ENCODE data around the gene TSPAN12.
A peak's percentile ranks its signal among the peaks of the same experiment; 100 is the strongest.
"Not testable (repeated sequence)": the region's sequence is repeated elsewhere in the genome, so short reads cannot be mapped to it uniquely, and the experiment has no call there.

The TSPAN12 gene

DNA sequence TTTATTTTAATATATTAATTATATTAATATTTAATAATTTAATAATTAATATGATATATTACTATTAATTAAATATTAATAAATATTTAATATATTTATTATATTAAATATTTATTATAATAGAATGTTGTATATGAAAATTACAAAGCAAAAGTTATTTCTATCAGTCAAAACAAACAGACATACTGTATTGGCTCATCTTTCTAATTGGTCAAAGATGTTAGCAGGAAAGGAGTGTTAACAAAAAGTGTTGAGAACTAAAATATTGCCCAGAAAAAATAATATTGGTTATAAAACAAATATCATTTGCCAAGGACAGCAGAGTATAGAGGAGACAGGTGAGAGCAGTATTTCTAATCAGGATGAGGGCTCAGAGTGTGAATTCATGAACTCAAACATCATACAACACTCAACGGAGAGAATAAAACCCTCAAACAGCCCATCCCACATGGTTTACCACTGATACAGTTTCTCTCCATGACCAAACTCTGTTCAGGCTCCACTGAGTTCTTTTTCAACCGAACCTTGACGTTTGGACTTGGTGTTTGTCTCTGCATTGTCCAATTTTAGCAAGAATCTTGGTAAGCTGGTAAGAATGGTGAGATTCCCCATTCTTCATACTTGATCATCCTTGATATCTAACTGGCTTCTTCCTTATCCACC lies 58.0 kb downstream of the TSPAN12 start:
- DNase-seq, result no peak

- no peak for DNase-seq
Observed at GRCh38 chr7:120799147-120799546, 58.8 kb downstream of the TSPAN12 start.

DNA sequence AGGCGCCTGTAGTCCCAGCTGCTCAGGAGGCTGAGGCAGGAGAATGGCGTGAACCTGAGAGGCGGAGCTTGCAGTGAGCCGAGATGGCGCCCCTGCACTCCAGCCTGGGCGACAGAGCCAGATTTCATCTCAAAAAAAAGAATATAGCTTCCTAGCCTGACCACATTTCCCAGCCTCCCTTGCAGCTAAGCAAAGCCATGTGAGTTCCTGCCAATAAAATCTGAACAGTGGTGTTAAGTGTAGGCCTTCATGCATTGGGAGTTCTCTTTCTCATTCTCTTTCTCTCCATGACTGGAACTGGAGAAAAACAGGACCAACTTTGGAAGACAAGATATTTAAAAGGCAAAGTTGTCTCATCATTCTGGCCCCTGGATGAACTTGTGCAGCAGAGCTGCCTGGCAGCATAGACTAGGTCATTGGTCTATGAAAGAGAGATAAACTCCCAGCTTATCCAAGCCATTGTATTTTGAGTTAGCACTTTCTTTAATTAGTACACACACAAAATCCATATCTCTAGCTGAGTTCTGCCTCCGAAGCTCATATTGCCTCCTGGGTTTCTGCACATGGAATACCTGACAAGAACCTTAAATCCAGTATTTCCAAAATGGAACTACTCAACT lies 60.8 kb downstream of the TSPAN12 start:
- DNase-seq, result no peak

DNA sequence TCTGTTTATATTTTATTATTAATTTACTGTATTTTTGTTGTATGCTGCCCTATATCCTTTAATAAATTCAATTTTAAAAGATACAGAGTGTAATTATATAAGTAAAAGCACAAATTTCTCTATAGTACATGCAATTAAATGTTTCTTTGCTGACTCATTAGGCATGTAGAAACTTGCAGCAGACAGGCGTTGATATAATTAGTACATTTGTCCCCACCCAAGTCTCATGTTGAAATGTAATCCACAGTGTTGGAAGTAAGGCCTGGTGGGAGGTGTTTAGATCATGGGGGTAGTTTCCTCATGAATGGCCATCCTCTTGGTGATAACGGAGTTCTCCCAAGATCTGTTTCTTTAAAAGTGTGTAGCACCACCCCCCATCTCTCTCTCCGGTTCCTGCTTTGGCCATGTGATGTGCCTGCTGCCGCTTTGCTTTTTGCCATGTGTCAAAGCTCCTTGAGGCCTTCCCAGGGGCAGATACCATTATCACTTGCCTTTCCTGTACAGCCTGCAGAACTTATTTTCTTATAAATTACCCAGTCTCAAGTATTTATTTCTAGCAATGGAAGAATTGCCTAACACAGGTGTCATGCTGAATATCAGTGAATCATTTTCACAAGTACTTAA lies 63.7 kb downstream of the TSPAN12 start:
- DNase-seq, result no peak

GRCh38 chr7:120793213-120793936 lies 64.6 kb downstream of the TSPAN12 start:
- DNase-seq, result no peak

DNA sequence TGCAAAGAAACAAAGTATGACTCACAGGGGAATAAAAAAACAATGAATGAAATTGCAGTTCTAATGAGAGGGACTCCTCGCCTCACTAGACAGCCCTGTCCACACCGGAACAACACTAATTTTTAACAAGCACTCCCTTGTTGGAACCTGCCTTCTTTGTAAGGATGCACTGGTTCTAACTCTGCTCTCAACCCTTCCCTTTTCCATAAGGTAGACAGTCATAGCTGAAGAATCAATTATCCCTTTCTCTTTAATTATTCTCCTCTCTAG lies 65.1 kb downstream of the TSPAN12 start:
- no peak for DNase-seq

GRCh38 chr7:120792091-120792860 lies 65.7 kb downstream of the TSPAN12 start:
- peak; percentile 42 to 65 for DNase-seq

DNA sequence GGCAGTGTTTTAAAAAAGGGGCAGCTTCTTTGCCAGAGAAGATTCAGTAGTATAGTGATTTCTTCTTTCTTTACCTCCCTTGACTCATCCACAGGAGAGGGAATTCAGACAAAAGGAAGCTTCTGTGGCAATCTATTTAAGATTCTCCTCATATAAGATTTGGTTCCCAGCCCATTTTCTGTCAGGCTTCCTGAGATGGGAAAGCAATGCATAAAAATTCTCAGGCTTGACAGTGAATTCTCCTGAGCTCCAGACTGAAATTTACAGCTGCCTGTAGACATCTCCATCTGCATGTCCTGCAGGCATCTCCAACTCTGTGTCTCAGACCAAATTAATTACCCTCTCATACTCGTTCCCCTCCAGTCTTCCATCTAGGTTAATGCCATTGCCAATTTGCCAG lies 72.8 kb downstream of the TSPAN12 start:
- DNase-seq, result no peak

DNA sequence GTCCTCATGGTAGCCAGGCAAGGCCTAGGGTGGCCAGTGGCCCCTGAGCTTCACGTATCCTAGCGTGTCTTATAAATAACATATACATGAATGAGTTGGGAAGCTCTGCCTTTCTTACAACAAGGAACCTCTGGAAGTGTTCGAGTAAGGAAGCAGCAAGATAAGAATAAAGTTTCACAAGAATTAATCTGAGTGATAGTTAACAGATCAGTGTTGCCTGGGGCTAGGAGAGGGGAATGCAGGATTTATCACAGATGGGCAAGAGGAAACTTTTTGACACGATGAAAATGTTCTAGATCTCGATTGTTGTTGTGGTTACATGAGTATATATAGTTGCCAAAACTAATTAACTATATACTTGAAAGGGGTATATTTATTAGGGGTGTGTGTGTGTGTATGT lies 74.2 kb downstream of the TSPAN12 start:
- no peak for DNase-seq

DNA sequence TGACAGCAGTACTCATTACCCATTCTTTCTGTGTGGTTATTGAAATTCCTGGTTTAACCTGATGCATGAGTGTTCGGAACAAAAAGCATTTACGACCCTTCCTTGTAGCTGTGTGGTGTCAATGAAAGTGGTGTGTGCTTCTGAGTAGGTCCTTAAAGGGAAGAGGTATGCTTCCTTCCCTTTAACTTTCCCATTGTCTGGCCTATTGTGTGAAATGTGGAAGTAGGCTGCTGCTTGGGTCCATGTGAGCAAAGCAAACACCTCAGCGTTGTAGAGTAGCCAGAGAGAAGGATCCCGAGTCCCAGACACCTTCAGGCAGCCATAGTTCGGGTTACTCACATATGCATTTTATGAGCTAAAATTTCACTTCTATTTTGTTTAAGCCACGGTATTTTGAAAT lies 74.7 kb downstream of the TSPAN12 start:
- DNase-seq, result no peak

DNA sequence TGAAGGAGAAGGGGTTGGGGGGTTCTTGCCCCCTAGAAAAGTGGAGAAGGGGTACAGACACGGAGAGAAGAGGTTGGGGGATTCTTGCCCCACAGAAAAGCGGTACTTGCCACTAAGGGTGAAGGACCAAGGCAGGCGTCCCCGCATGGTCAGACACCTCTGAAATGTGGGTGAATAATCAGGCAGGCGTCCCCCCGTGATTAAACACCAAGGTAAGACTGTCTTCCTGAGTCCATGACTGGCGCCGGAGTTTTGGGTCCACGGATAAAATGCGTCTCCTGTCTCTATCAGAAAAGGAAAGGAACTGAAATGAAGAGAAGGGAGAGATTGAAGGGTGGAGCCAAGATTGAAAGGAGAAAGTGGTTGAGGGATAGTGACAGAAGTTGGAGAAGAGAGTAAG lies 76.0 kb downstream of the TSPAN12 start:
- DNase-seq, result not testable (repeated sequence)

GRCh38 chr7:120780938-120781337 lies 77.0 kb downstream of the TSPAN12 start:
- no peak for DNase-seq

GRCh38 chr7:120780451-120780850 lies 77.5 kb downstream of the TSPAN12 start:
- not testable (repeated sequence) for DNase-seq

GRCh38 chr7:120779078-120779477 lies 78.9 kb downstream of the TSPAN12 start:
- not testable (repeated sequence) for DNase-seq

GRCh38 chr7:120775755-120776154 lies 82.2 kb downstream of the TSPAN12 start:
- DNase-seq, result no peak

- no peak for DNase-seq
Observed at GRCh38 chr7:120774481-120774880, 83.5 kb downstream of the TSPAN12 start.

DNA sequence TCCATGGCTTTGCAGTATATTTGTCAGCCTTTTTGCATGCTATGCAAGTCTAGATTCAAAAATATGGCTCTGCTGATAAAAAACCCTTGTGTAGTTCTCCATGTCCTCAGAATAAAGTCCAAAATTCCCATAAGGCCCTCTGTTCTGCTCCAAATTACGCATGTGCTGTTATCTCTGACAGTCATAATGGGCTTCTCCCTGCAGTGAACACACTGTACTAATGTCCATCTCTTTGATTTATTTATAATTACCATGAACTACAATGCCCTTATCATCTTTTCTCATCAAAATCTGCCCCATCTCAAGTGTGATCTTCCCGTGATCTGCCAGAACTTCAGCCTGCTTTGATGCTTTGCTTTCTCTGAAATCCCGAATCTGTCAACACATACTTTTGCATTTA lies 87.7 kb downstream of the TSPAN12 start:
- DNase-seq, result no peak

DNA sequence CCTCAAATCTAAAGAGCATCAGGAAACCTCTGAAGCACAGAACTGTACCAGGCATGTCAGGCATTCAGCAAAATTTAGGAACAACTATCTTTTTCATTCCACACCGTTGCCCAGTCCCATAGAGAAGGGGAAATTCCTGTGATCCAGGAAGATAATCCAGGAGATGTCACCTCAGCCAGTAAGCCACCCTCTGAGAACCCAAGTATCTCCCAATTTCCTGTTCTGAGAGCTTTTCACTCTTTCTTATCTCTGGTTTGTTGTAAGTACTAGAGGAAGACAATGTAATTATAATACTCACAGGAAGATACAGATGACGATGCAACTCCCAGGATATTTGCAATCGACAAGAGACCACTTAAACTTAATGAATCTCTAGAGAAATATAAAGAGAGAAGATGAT lies 97.1 kb downstream of the TSPAN12 start:
- no peak for DNase-seq

- DNase-seq, result no peak
Observed at GRCh38 chr7:120760050-120760449, 97.9 kb downstream of the TSPAN12 start.

DNA sequence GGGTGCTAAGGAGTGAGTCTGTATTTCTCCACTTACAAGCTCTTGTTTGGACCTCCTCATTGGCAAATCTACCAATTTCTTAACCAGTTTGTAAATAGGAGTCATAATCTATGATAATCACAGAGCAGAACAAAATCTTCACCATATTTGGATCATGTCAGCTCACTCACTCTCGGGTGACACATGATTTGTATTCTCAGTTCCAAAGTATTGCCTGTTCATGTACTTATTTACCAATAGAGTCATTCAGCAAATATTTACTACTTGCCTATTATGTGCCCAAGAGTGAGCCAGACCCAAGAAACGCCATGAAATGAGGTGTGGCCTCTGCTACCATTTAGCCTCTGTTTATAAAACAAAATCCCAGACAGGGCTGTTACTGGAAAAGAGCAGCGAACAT lies 114.8 kb downstream of the TSPAN12 start:
- DNase-seq, result no peak

- no peak for DNase-seq
Observed at GRCh38 chr7:120742372-120742771, 115.6 kb downstream of the TSPAN12 start.

DNA sequence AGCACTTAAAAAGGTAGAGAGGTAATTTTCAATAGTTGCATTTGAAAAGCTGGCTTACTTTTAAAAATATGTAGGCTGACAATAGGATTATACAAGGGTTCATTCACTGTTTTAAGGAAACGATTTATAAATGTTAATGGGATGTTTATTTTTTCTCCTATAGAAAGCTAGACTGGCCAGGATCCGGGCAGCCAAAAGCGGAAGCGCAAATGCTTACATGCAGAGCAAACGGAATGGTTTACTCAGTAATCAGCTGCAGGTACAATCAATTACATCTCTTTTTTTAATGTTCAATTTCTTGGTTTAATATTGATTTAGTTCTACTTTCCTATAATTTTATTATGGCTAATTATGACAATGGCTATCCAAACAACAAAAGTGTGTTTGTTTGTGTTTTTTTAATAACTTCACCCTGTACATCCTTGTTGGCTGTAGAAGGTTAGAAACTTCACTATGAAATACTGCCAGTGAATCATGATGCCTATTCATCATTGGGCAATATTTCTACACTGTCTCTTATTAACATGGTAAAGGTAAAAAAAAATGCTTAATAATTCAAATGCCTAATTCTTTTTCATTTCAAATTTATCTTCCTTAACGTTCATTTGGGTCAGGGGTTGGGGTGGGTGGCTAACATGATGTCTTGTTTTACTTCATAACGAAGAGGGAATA lies 116.4 kb downstream of the TSPAN12 start:
- DNase-seq, result no peak

- no peak for DNase-seq
Observed at GRCh38 chr7:120740348-120740747, 117.6 kb downstream of the TSPAN12 start.
